Head of caudate nucleus (tissue), 42 donors: ENCODE results near the gene TMEM30B.
"Not testable (repeated sequence)": the region's sequence is repeated elsewhere in the genome, so short reads cannot be mapped to it uniquely, and the experiment has no call there.

Source experiments
- DNase-seq, 42 donors: peaks; one replicate each; pipeline versions ENCODE4 v3.0.0 to v3.0.0-alpha.2; 2020 to 2021; ENCODE audit warnings: mixed read lengths in 7 of 42
- intact Hi-C: fragments of 100-400 bp; cut with DNase I; formaldehyde crosslinking; loops from one replicate; pipeline ENCODE4 v1.15.0; 2022

Gene TMEM30B

GRCh38 chr14:61250063-61250462, 31.1 kb downstream of the TMEM30B start:
- intact Hi-C loops, result loop anchor here (10.0 kb wide), 1 partner anchor 225 kb away; no protein-coding TSS in a partner anchor
- DNase-seq, result no peak

DNA sequence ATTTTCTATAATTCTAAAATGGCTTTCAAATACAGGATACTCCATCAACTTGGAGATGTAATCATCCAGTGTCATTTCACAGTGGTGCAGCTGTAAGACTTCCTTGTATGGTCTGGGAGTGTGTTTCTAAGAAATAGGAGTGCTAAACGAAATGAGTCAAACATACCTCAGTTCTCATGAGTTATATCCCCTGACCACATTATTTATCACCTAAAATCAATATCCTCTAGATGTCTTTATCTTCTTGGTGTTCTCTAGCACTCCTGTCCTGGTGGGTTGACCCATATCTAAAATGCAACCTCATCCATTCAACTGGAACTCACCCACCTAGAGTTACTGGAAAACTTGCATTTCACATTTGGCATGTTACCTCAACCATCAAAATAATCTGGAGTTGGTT, 33.2 kb downstream of the TMEM30B start:
- no peak for DNase-seq
- intact Hi-C loops, result no loop called here

GRCh38 chr14:61246721-61247120, 34.4 kb downstream of the TMEM30B start:
- intact Hi-C loops, result no loop called here
- DNase-seq, result no peak

GRCh38 chr14:61244009-61244408, 37.1 kb downstream of the TMEM30B start:
- intact Hi-C loops, result no loop called here
- DNase-seq, result no peak

GRCh38 chr14:61240206-61240605, 40.9 kb downstream of the TMEM30B start:
- DNase-seq, result no peak
- intact Hi-C loops, result no loop called here

DNA sequence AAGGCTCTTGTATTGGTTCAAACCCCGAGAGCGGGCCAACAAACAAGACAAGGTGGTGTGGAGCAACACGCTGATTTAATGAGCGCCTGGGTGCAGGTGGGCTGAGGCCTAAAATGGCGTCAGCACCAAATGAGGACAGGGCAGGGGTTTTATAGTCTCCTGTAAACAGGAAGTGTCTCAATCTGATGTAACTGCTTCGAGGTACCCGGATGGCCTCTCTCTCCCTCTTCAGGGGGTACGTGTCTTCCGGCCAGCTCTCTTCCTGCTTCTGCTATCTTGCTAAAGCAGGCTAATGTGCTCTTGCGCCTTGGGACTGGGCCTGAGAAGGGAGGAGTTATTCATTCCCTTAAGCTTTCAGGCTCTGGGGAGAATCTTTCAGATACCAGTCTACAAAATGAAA, 41.9 kb downstream of the TMEM30B start:
- intact Hi-C loops, DNase-seq: not testable (repeated sequence)

DNA sequence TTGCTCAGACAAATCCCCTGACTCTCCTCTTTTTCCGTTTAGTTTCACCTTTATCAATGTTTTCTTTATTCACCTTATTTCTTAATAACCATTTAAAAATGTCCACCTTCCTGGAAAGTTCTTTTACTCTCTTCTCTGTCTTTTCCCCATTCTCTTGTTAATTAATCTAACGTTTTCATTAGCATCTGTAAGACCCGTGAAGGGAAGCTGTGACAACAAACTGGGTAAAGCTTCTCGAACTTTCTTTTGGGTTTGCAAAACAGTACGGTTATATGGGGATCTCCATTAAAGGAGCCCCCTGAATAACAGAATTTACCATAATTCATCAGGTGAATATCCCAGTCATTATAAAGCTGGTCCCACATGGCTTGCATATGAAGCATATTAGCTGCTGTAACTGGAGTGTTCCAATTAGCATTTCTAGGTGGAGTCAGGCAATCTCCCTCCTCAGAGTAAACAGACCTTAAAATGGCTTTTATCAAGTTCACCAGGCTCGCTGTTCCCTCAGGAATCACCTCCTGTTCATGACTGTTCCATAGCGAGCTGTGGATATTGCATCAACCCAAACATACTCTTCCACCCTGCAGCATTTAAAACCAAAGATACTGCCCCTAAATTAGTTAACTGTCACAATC, 42.4 kb downstream of the TMEM30B start:
- intact Hi-C loops, result no loop called here
- no peak for DNase-seq

- intact Hi-C loops, result no loop called here
- no peak for DNase-seq
Measured at GRCh38 chr14:61234215-61234916, 46.8 kb downstream of the TMEM30B start.

DNA sequence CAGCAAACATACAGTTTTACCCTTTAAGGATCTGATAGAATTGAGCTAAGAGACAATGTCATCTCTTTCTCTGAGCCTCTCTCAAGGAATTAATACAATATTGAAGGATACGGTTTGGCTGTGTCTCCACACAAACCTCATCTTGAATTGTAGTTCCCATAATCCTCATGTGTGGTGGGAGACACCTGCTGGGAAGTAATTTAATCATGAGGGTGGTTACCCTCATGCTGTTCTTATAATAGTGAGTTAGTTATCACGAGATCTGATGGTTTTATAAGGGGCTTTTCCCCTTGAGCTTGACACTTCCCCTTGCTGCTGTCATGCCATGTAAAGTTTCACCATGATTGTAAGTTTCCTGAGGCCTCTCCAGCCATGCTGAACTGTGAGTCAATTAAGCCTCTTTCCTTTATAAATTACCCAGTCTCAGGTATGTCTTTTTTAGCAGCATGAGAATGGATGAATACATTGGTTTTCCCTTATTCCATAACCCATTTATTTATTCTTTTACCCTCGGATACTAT, 47.6 kb downstream of the TMEM30B start:
- intact Hi-C loops, result no loop called here
- no peak for DNase-seq

DNA sequence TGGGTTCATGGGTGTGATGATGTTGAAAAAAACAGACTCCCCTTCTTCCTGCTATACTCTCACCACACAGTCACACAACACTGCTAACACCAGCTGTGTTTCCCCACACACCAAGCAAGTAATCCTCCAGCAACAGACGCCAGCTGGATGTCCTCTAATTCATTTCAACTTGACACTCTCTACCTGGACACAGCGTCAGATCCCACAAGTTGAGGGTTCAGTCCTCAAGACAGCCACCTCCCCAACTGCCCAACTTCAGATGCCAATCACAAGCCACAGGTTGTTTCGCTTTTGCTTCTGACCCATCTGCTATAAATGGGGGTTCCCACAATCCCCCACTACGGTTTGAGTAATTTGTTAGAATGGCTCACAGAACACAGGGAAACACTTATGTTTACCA, 49.3 kb downstream of the TMEM30B start:
- no peak for DNase-seq
- intact Hi-C loops, result no loop called here

DNA sequence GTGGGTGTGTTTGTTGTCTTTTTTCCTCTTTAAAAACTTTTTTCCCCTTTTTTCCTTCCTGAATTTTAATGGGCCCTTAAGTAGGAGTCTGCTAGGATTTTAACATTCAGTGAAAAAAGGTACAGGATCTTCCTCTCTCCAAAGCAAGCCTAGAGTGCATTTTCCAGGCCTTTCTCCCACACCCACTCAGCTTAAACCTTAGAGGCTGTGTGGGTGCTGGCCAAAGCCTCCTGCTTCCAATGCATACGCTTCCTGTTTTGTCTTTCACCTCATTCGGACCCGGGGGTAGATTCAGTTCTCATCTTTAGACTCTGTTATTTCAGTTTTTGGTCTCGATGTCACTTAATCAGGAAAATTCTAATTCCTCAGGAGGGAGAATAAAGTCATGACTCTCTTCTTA, 51.2 kb downstream of the TMEM30B start:
- DNase-seq, result no peak
- intact Hi-C loops, result no loop called here

DNA sequence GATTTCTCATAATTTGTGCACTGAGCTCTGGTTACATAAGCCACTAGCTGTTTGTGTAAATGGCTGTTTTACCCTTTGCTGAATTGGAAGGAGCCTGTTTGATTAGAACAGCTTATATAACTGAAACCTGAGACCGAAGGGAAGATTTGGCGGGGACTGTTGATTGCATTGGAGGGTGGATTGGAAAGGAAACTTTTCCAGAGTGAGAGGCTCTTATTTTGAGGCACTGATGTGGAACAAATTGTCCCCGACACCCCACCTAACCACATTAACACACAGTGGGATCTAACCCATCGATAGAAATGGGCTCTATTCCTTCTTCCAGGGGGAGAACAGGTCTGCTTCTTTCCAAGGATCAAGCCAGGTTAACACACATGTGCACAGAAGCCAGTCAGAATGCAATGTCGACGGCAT, 51.7 kb downstream of the TMEM30B start:
- no peak for DNase-seq
- intact Hi-C loops, result no loop called here

DNA sequence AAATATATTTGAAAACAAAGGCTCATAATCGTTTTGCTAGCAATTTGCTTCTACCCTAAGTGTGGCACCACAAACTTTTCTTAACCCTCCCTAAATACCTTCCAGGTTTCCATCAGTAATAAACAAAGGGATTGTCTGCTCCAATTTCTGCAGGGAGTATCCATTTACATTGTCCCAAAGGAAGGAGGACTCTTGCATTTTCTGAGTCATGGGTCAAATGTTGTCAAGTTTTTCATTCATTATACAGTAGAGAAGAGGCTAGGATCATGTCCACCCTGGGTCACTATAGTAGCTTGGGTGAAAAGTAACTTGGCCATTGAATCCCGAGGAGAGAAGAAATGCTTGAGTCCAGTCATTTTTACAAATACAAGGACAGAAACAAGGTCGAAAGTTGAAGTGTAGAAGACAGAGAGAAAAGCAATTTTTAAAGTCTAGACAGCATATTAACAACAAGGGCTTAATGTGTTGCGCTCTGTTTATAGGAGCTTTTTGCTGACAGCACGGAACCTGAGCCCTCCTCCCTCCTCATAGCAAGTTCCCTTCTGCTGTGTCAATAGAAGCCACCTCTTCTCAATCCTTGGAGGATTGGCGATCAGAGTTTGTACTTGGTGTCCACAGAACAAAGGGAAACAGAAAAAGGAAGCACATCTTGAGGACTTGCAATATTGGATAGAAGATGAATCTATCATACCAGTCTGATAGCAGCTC, 53.1 kb downstream of the TMEM30B start:
- intact Hi-C loops, result no loop called here

More for the DNA sequence above, 53.1 kb downstream of the TMEM30B start:
- no peak for DNase-seq
